ENCODE data around the gene ATP5ME. TPM values are rescaled to one million over a fixed set of nuclear protein-coding genes. Genes with fewer than 3 reads are reported as not detected.
A peak's percentile ranks its signal among the peaks of the same experiment; 100 is the strongest.

The ATP5ME gene
- total and polyA plus RNA-seq, 2 of the 13 experiments (the other 11 are each of a cell fraction or from before 2014, with no cell fraction given) = 305 to 753 TPM

GRCh38 chr4:705278-706082 lies 31.4 kb upstream of the ATP5ME start, which contains the start of gene PCGF3 (continued):
- no peak for TF ChIP-seq AFF4 (CRISPR knock-in tag; IDR thresholded peaks at IDR 0.05)
- no peak for TF ChIP-seq NPAS2 (CRISPR knock-in tag; IDR thresholded peaks at IDR 0.05; ENCODE audit: borderline replicate concordance)
- no peak for TF ChIP-seq ZNF496 (CRISPR knock-in tag; IDR thresholded peaks at IDR 0.05; ENCODE audit: insufficient replicate concordance)
- TF ChIP-seq ZNF616 (CRISPR knock-in tag; IDR thresholded peaks at IDR 0.05; ENCODE audit: low read depth) = peak; percentile 64; the same call in 1 of the 2 replicates
- TF ChIP-seq ZNF605 (CRISPR knock-in tag; IDR thresholded peaks at IDR 0.05) = no peak; the same call in 1 of the 2 replicates
- no peak for TF ChIP-seq FOXK2 (IDR thresholded peaks at IDR 0.05)
- no peak; the same call in 1 of the 2 replicates for TF ChIP-seq ZNF318 (CRISPR knock-in tag; IDR thresholded peaks at IDR 0.05)
- TF ChIP-seq HOXA5 (CRISPR knock-in tag; IDR thresholded peaks at IDR 0.05) = no peak; the same call in 1 of the 2 replicates
- no peak for TF ChIP-seq HIC2 (CRISPR knock-in tag; IDR thresholded peaks at IDR 0.05; ENCODE audit: low read depth)
- TF ChIP-seq ZBTB25 (CRISPR knock-in tag; IDR thresholded peaks at IDR 0.05) = no peak

Data from HepG2 (cell line).